HG02938 (cell line): ENCODE data around the gene MYLK.

ENCODE experiments used
- ATAC-seq: cut with Tn5 transposase; IDR thresholded peaks from one replicate; pipeline ENCODE4 v1.9.1; 2021; ENCODE audit warnings: mild to moderate bottlenecking, moderate library complexity; ENCODE audit not compliant: unreplicated experiment

MYLK gene

GRCh38 chr3:123568034-123568433 lies 316.1 kb downstream of the MYLK start:
- ATAC-seq: no peak

DNA sequence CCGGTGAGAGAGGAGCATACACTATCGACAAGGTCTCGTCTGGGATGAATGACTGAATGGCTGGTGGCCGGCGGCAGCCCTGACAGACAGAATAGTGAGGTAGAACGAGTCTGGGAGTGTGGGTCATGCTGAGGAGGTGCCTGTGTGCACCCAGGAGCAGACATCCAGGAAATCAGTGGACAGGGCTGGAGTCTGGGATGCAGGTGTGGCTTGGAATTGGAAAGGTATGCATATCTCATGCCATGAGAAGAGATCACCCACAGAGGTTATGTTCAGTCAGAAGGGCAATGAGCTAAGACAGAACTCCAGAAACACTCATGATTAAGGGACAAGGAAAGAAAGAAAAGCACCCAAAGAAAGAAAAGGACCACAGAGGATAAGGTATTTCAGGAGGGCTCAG lies 320.1 kb downstream of the MYLK start:
- no peak for ATAC-seq

DNA sequence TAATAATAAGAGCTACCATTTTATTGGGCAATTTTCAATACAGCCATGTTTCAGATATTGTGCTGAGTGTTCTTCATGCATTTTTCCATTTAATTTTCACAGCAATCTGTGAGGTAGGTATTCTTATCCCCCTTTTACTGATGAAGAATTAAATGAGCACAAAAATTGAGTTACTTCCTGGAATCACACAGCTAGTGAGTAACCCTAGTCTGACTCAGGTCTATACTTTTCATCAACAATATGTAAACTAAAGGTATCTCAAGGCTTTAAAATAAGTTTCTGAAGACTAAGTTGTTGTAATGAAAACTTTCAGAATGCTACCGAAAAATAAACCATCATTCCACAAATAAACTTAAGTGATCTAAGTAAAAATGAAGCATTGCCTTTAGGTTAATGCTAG lies 321.6 kb downstream of the MYLK start:
- ATAC-seq: no peak

- ATAC-seq: no peak
These were observed 322.9 kb downstream of the MYLK start for GRCh38 chr3:123561188-123561587.
